ENCODE measurements around the gene MMP23B. TPM values are rescaled to one million over a fixed set of nuclear protein-coding genes. Genes with fewer than 3 reads are reported as not detected.

MMP23B gene
- total and polyA plus RNA-seq, 10 of the 15 experiments (the other 5 are each of a cell fraction or from before 2014, with no cell fraction given), result 0.25 to 0.76 (median 0.34) TPM; not detected in 4

GRCh38 chr1:1630191-1630964 lies 1.6 kb upstream of the MMP23B start (continued):
- TF ChIP-seq REST (IDR thresholded peaks at IDR 0.05; ENCODE audit: low read depth, low read length) (no peak), BCL11A (IDR thresholded peaks at IDR 0.05; ENCODE audit: low read depth, low read length) (no peak), RFX5 (IDR thresholded peaks at IDR 0.05; ENCODE audit: low read depth, low read length) (peak; percentile 23; the same call in 1 of the 2 replicates), DPF2 (IDR thresholded peaks at IDR 0.05) (peak; percentile 58), MLLT1 (IDR thresholded peaks at IDR 0.05) (no peak), PML (IDR thresholded peaks at IDR 0.05; ENCODE audit: low read length) (no peak), YY1 (IDR thresholded peaks at IDR 0.05; ENCODE audit: low read depth, low read length) (peak; percentile 77; the same call in 1 of the 2 replicates), SMAD5 (IDR thresholded peaks at IDR 0.05; ENCODE audit: low read depth) (no peak), TCF12 (IDR thresholded peaks at IDR 0.05; ENCODE audit: low read depth, low read length) (peak; percentile 98), PRDM15 (CRISPR knock-in tag; IDR thresholded peaks at IDR 0.05) (no peak), E2F4 (IDR thresholded peaks at IDR 0.05; ENCODE audit: low read depth, low read length) (no peak), ZNF217 (IDR thresholded peaks at IDR 0.05) (no peak), NFYB (IDR thresholded peaks at IDR 0.05; ENCODE audit: insufficient read depth, low read depth, low read length) (no peak), TAF1 (IDR thresholded peaks at IDR 0.05; ENCODE audit: borderline replicate concordance, low read depth, low read length) (peak; percentile 26; the same call in 1 of the 2 replicates), CTCF (IDR thresholded peaks at IDR 0.05 in 2 of 3, conservative IDR thresholded peaks at IDR 0.05 in 1 of 3; ENCODE audit: control insufficient read depth in 2 of 3, extremely low read depth in 1 of 3, insufficient read depth in 1 of 3, low read depth in 3 of 3, low read length in 3 of 3) (peak in 1 of 3 experiments; percentile 14; a peak in 2 of 6 replicates), ZBED1 (IDR thresholded peaks at IDR 0.05; ENCODE audit: borderline replicate concordance) (no peak), RBBP5 (conservative IDR thresholded peaks at IDR 0.05) (no peak), CBX5 (IDR thresholded peaks at IDR 0.05; ENCODE audit: low read depth) (no peak)

Measured in GM12878 (cell line).